HG03159 (cell line): ENCODE results near the gene RNFT2.
"Not testable (repeated sequence)": the region's sequence is repeated elsewhere in the genome, so short reads cannot be mapped to it uniquely, and the experiment has no call there.

Experiments
- ATAC-seq: cut with Tn5 transposase; IDR thresholded peaks from one replicate; pipeline ENCODE4 v1.9.1; 2021; ENCODE audit warnings: mild to moderate bottlenecking, moderate library complexity; ENCODE audit not compliant: unreplicated experiment

Gene RNFT2

DNA sequence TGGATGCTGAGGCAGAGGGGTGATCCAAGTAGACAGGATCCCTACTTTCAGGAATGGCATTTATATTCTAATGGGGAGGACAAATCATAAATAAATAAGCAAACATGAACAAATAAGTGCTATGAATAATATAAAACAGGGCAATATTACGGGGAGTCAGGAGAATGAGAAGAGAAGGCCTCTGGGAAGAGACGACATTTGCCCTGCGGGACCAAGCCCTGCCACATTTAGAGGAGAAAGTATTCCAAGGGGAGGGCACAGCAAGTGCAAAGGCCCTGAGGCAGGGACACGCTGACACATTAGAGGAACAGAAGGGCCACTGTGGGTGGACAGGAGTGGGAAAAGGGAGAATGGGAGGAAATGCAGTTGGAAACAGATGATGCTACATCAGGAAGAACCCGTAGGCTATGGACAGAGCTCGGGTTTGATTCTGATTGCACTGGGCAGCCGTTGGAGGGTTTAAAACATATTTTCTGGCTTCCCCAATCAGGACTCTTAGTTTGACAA is 1.3 kb downstream of the RNFT2 start:
- no peak for ATAC-seq

DNA sequence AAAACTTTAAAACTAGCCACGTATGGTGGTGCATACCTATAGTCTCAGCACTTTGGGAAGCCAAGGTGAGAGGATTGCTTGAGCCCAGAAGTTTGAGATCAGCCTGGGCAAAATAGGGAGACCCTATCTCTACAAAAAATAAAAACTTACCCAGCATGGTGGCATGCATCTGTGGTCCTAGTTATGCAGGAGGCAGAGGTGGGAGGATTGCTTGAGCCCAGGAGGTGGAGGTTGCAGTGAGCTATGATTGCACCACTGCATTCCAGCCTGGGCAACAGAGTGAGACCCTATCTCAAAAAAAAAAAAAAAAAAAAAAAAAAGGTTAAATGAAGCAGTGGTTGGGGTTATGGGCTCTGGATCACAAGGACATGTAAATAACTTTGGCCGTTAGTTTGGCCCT is 4.7 kb downstream of the RNFT2 start:
- not testable (repeated sequence) for ATAC-seq

DNA sequence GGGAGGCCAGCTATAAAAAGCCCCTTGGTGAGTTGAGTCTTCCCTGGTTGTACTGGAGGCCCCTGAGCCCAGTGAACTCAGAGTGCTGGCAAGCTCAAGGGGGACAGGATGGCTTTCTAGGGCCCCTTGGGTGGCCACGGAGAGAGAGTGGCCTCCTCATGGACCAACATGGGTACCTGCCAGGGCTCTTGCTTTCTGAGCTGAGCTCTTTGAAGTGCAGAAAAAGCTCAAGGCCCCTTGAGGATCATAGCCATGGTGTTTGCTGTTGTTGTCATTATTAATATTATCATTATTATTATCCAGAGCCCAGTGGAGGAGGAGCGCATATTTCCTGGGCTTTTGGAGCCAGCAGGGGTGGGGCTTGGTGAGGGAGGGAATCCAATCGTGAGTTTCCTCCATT is 6.7 kb downstream of the RNFT2 start:
- ATAC-seq: no peak

DNA sequence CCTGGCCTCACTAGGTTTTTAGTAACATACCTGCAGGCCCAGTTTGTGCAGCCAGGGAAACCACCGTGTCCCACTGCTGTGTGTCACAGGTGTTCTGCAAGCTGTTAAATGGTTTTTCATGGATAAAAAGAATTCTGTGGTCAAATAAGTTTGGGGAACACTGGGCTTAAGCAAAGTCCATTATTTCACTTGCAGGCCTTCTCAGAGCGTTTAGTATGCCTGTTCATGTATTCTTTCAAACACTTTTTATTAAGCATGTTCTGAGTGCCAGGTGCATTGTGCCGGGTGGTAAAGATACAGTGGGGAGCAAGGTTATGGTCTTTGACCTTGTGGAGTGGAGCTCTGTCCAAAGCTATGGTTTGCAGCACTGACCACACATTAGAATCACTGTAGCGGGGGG is 7.4 kb downstream of the RNFT2 start:
- no peak for ATAC-seq

DNA sequence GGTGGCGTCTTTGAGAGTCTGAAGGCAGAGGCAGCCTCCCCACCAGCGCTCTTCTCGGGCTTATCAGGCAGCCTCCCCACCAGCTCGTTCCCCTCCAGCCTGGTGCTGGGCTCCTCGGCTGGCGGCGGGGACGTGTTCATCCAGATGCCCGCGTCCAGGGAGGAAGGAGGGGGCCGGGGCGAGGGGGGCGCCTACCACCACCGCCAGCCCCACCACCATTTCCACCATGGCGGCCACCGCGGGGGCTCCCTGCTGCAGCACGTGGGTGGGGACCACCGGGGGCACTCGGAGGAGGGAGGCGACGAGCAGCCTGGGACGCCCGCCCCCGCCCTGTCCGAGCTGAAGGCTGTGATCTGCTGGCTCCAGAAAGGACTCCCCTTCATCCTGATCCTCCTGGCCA is 11.8 kb downstream of the RNFT2 start:
- no peak for ATAC-seq

DNA sequence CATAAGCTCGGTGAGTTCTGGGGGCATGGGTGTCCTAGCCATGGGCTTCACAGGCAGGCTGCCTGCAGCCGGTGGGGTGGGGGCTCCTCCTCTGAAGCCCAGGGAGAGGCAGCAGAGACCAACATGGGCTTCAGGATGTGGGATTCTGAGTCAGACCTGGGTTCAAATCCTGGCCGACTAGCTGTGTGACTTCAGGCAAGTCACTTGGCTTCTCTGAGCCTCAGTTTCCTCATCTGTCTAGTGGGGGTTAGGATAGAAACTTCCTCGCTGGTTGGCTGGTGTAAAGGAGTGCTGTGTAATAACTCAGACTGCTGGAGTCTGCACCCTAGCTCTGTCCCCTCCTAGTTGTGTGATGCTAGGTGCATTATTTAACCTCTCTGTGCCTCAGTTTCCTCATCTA is 12.2 kb downstream of the RNFT2 start:
- ATAC-seq: no peak

DNA sequence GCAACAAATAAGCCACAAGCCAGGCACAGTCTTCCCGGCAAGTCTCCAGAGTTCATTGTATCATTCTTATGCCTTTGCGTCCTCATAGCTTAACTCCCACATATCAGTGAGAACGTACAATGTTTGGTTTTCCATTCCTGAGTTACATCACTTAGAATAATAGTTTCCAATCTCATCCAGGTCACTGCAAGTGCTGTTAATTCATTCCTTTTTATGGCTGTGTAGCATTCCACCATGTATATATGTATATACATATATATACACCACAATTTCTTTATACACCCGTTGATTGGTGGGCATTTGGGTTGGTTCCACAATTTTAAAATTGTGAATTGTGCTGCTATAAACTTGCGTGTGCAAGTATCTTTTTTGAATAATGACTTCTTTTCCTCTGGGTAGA is 16.0 kb downstream of the RNFT2 start:
- not testable (repeated sequence) for ATAC-seq

DNA sequence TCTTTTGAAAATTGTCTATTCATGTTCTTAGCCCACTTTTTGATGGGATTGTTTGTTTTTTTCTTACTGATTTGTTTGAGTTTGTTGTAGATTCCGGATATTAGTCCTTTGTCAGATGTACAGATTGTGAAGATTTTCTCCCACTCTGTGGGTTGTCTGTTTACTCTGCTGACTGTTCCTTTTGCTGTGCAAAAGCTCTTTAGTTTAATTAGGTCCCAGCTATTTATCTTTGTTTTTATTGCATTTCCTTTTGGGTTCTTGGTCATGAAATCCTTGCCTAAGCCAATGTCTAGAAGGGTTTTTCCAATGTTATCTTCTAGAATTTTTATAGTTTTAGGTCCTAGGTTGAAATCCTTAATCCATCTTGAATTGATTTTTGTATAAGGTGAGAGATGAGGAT is 16.7 kb downstream of the RNFT2 start:
- ATAC-seq: not testable (repeated sequence)

DNA sequence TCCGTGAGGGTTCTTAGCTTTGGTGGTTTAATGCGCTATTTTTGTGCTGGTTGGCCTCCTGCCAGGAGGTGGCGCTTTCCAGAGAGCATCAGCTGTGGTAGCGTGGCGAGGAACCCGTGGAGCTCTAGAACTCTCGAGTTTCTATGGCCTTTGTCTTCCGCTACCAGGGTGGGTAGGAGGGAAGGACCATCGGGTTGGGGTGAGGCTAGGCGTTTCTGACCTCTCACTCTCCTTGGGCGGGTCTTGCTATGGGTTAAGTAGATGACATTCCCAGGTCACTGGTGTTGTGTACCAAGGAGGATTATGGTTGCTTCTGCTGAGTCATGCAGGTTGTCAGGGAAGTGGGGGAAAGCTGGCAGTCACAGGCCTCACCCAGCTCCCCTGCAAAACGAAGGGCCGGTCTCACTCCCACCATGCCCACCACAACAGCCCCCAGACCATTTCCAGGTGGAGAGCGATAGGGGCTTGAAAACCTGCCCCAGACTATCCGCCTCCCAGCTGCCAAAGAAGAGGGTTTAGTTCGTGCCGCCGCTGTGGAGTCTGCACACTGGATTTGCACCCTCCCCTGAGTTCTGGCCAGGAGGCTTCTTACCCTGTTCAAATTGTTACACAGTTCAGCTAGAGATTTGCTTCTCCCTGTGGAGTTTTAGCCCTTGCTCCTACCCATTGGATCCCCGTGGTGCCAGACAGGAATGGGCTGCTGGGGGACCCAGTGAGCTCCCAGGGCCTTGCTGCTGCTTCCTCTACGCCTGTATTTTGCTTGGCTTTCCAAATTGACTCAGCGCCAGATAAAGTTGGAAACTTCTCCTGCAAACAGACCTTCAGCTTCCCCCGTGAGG is 21.9 kb downstream of the RNFT2 start:
- ATAC-seq: no peak

DNA sequence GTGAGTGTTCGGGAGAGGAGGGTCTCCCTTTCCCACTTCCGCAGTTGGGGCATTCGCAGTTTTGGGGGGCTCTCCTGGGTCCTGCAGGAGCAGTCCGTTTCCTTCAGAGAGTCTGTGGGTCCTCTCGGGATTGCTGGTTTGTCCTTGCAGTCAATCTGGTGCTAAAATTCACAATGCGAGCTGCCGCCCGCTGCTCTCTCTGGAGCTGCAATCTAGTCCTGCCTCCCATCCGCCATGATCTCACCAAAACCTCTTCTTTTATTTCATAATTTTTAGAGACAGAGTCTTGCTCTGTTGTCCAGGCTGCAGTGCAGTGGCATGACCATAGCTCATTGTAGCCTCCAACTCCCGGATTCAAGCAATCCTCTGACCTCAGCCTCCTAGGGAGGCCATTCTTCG is 22.5 kb downstream of the RNFT2 start:
- no peak for ATAC-seq

DNA sequence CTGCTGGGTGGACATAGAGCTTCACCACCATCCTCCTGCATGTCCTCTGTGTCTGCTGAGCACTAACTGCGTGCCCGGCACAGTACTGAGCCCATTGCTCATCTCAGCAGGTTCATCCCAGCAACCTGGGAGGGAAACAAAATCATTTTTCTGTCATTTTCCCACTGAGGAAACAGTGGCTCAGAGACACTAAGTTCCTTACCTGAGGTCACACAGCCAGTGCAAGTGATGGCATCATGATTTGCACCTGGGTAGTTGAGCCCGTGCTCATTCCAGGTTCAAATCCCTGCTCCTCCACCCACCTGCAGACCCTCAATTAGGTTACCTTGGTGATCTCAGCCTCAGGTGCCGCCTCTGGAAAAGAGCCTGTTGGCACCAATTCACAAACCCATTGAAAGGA is 23.4 kb downstream of the RNFT2 start:
- no peak for ATAC-seq

DNA sequence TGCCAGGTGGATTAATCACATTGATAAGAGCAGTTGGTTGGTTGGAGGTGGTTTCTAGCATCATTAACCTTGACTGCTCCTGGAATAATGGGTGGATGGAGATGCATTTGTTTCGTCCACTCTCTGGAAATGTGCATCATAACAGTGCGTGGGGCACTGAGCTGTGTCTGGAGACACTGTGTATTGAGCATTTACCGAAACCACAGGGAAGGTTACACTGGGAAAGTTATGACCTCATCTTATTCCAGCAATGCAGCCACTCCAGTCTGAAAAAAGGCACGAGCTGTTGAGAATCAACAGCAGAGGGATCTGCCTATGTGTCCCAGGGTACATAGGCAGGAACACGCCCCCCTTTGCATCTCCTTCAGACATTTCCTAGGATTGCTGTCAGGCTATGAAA is 27.2 kb downstream of the RNFT2 start:
- ATAC-seq: no peak

DNA sequence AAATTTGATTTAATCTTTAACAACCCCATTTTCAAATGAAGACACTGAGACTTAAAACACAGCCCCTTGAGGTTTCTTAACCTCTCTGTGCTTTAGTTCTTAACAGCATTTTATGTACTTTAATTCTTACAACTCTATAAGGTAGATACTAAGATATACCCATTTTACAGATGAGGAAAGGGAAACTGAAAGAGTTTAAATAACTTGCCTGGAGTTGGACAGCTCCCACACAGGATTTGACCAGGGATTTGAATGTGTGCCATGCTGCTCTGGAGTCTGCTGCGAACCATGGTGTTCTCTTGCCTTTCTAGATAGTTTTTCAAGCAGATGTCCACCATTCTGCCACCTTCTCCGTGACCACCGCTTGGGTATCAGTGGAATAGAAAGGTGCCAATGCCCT is 28.2 kb downstream of the RNFT2 start:
- ATAC-seq: no peak

DNA sequence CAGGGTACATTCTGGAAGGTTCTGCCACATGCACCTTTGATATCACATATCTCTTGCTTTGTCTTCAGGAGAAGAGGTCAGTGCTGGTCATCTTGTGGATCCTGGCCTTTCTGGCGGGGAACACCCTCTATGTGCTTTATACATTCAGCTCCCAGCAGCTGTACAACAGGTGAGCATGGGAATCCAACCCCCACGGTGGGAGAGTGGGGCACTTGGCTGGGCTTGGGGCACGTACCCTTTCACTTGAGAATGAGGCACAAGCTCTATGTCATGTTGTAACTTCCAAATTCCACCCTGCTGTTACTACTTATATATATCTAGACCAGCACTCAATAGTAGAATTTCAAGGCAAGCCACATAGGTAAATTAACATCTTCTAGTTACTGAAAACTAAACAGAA is 28.6 kb downstream of the RNFT2 start:
- ATAC-seq: no peak

DNA sequence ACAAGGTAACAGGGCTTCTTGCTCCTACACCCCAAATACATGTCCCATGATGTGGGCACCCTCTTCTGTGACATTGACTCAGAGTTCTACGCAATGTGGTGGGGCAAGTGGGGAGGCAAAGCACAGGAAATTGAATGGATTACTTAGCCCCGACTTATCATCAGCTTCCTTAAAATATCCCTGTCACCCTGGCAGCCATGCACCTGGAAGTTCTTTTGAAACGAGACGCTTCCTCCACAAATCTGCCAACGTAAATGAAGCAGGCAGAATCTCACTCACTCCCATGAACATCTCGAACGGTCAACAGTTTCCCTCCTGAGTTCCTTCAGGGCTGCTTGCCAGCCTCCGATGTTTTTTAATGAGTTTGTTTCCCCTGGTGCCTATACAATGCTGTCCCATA is 33.5 kb downstream of the RNFT2 start:
- no peak for ATAC-seq

DNA sequence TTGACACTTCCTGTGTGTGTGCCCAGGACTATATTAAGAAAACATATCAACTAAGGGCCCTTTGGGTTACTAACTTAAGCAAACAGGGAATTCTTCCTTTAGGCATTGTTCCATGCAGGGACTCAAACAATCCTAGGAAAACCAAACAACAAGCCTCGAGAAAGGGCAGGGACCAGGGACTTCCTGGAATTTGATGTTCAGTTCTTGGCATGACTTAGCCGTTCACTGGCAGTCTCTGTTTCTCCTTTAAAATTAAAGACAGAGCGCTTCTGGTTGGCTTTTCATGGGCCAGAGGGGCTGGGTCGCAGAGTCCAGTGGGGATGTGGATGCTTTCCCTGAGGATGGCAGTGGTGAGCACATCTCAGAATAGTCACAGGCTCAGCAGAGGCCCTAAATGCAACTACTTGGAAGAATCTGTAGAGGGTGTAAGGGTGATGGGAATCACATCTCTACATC is 35.2 kb downstream of the RNFT2 start:
- no peak for ATAC-seq

DNA sequence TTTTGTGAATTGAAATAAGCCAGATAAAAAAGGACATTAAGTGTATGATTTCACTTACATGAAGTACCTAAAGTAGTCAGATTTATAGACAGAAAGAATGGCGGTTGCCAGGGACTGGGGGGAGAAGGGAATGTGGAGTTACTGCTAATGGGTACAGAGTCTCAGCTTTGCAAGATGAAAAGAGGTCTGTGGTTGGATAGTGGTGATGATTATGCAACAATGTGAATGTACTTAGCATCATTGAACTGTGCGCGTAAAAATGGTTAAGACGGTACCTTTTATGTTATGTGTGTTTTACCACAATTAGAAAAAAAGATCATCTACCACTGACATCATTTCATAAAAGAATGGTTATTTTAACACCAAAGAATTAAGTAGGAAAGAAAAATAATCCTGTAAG is 35.9 kb downstream of the RNFT2 start:
- no peak for ATAC-seq

DNA sequence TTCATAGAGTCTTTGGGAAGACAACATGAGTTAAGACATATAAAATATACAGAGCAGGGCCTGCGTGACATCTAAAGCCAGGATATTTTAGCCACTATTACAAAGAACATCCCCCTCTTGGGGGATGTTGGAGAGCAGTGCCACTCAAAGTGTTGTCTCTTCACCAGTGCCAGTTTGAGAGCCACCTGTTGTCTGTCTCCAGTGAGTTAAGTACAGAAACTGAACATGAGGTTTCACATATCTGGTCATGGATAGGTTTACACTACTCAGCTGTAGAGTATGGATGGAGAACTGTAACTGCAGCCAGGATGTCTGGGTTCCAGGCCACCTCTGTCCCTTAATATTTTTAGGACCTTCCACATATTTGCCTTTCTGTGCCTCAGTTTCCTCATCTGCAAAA is 39.1 kb downstream of the RNFT2 start:
- no peak for ATAC-seq

DNA sequence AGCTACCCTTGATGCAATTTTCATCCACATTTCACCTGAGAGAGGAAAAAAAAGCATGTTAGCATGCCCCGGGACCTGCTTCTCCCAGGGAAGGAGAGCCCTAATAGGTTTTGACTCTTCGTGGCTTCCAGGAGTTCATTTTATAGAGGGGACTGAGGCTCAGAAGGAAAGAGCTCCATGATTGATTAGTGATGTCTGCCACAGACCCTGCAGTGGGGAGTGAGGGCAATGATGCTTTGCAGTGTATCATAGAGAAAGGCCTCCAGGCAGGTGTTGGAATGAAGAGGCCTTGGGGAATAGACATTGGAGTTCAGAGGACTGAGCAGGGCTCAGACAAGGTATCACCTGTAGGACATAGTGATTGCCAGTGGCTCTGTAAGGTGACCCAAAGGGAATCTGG is 41.5 kb downstream of the RNFT2 start:
- ATAC-seq: no peak

DNA sequence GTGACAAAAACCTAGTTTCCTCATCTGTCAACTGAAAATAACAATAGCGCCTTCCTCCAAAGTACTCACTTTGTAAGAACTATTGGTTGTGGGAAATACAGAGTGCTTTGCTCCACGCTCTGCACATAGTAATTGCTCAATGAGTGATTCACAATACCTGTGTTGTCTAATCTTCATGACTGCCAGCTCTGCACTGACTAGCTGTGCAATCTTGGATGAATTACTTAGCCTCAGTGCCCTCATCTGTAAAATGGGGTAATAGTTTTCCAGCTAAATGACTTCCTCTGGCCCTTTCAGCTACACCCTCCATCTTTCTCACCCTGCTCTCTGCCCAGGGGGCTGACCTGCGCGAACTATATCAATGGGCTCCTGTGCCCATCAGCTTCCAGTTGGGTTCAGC is 42.8 kb downstream of the RNFT2 start:
- no peak for ATAC-seq

DNA sequence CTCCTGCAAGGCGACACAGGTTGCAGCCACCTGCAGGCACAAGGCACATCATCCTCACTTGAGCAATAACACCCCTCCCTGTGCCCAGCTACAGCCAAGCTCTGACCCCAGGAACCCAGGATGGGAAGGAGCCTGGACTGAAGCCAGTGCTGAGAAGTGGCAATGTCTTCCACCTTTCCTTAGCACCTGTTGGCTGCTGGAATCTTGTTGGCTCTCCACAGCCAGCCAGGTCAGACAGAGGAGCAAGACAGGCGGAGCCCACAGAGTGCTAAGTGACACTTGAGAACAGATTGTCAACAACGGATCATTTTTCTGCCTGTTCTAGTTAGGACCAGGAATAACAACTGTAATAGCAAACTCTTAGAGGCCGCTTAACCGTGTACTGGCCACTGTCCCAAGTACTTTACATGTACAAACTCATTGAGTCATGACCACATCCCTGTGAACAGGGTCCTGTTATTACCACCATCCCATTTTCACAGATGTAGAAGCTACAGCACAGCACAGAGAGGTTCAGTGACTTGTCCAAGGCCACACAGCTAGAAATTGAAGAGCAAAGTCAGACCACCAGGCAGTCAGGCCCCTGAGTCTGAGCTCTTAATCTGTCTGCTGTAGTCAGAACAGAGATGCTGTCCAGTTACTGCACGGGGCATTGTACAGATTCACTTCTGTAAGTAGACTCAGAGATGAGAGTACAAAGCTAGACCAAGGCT is 45.6 kb downstream of the RNFT2 start:
- ATAC-seq: no peak

DNA sequence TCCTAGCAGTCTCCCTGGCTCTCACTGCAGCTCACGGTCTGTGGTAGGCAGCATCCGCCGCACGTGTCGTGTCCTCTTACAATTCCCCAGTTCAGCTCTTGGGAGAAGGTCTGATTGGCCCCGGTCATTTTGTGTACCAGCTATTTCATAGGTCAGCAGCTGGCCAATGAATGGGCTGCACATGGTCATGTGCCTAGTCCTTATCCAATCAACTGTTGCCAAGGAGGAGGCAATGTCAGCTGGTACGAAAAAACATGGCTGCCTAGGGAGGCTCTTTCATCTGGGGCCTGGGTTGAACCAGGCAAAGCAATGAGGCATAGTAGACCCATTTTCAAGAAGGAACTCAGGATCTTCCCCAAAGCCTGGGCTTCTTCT is 46.1 kb downstream of the RNFT2 start:
- no peak for ATAC-seq
